Stimulated activated CD4-positive, alpha-beta T cell treated with anti-CD3 and anti-CD28 coated beads, TNF-alpha, amount 100 ng/mL, for 1 hour (primary cell): ENCODE measurements around the gene CLDN4.
A peak's percentile ranks its signal among the peaks of the same experiment; 100 is the strongest.
"Not testable (repeated sequence)": the region's sequence is repeated elsewhere in the genome, so short reads cannot be mapped to it uniquely, and the experiment has no call there.

ENCODE experiments used
- DNase-seq, 3 donors: peaks; one replicate each; pipeline ENCODE4 v3.0.0-alpha.2; 2020; ENCODE audit warnings: low read depth in 3 of 3, low spot score in 1 of 3

Gene CLDN4

GRCh38 chr7:73830681-73831583, at the start of gene CLDN4:
Gene CLDN4 (plus strand): TSS chr7:73830996. CDS start chr7:73831202, 206 bp downstream.
- DNase-seq = no peak

- DNase-seq = no peak
These were observed 44.2 kb upstream of the CLDN4 start for GRCh38 chr7:73786588-73786987.

- DNase-seq = not testable (repeated sequence)
These were observed 43.1 kb upstream of the CLDN4 start for GRCh38 chr7:73787786-73788048.

- DNase-seq = no peak
These were observed 41.7 kb upstream of the CLDN4 start for GRCh38 chr7:73789051-73789450.

- DNase-seq = not testable (repeated sequence)
These were observed 39.6 kb upstream of the CLDN4 start for GRCh38 chr7:73791170-73791690.

GRCh38 chr7:73795188-73795587, 35.6 kb upstream of the CLDN4 start:
- DNase-seq = not testable (repeated sequence)

- DNase-seq = not testable (repeated sequence)
These were observed 34.1 kb upstream of the CLDN4 start for GRCh38 chr7:73796656-73797055.

GRCh38 chr7:73797176-73797575, 33.6 kb upstream of the CLDN4 start:
- not testable (repeated sequence) for DNase-seq

- no peak for DNase-seq
These were observed 31.3 kb upstream of the CLDN4 start for GRCh38 chr7:73799282-73800141.

GRCh38 chr7:73801577-73801976, 29.2 kb upstream of the CLDN4 start:
- no peak for DNase-seq

- no peak for DNase-seq
These were observed 28.3 kb upstream of the CLDN4 start for GRCh38 chr7:73802459-73802858.

- DNase-seq = no peak
These were observed 21.3 kb upstream of the CLDN4 start for GRCh38 chr7:73809467-73809951.

- DNase-seq = no peak
These were observed 19.8 kb upstream of the CLDN4 start for GRCh38 chr7:73810998-73811360.

- peak in 1 of 3 donors; percentile 36 for DNase-seq
These were observed 19.0 kb upstream of the CLDN4 start for GRCh38 chr7:73811760-73812168.

GRCh38 chr7:73812996-73813395, 17.8 kb upstream of the CLDN4 start:
- DNase-seq = no peak

- DNase-seq = no peak
These were observed 15.4 kb upstream of the CLDN4 start for GRCh38 chr7:73815436-73815835.

GRCh38 chr7:73817121-73817520, 13.7 kb upstream of the CLDN4 start:
- DNase-seq = no peak

GRCh38 chr7:73820013-73820412, 10.8 kb upstream of the CLDN4 start:
- no peak for DNase-seq

- DNase-seq = not testable (repeated sequence)
These were observed 9.1 kb upstream of the CLDN4 start for GRCh38 chr7:73821597-73822285.

GRCh38 chr7:73822319-73823173, 8.2 kb upstream of the CLDN4 start:
- DNase-seq = no peak
